Cardiac fibroblast (primary cell): ENCODE data around the gene MGAM2.
A peak's percentile ranks its signal among the peaks of the same experiment; 100 is the strongest.

ENCODE experiments used
- DNase-seq, 2 donors: peaks; one replicate each; pipeline versions ENCODE4 v3.0.0 to v3.0.0-alpha.2; 2010; ENCODE audit warnings: low read depth in 2 of 2
- H3K4me3 ChIP-seq, 2 donors: replicated peaks in 1 of 2; 1 replicate in 1 of 2; 2 replicates in 1 of 2; pipeline ENCODE4 v1.5.1; 2011; ENCODE audit warnings: low read depth in 2 of 2, low read length in 2 of 2, mild to moderate bottlenecking in 2 of 2, moderate library complexity in 1 of 2
- TF ChIP-seq, protein P1 (sequence below): IDR thresholded peaks from one replicate; pipeline ENCODE4 v1.5.1; 2011; ENCODE audit warnings: low read depth, mild to moderate bottlenecking, low read length, inconsistent platforms

Gene MGAM2

GRCh38 chr7:142146124-142146523 lies 34.6 kb downstream of the MGAM2 start:
- DNase-seq, result no peak
- TF ChIP-seq, protein P1, sequence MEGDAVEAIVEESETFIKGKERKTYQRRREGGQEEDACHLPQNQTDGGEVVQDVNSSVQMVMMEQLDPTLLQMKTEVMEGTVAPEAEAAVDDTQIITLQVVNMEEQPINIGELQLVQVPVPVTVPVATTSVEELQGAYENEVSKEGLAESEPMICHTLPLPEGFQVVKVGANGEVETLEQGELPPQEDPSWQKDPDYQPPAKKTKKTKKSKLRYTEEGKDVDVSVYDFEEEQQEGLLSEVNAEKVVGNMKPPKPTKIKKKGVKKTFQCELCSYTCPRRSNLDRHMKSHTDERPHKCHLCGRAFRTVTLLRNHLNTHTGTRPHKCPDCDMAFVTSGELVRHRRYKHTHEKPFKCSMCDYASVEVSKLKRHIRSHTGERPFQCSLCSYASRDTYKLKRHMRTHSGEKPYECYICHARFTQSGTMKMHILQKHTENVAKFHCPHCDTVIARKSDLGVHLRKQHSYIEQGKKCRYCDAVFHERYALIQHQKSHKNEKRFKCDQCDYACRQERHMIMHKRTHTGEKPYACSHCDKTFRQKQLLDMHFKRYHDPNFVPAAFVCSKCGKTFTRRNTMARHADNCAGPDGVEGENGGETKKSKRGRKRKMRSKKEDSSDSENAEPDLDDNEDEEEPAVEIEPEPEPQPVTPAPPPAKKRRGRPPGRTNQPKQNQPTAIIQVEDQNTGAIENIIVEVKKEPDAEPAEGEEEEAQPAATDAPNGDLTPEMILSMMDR, result no peak
- H3K4me3 ChIP-seq, result no peak overlapping the region

DNA sequence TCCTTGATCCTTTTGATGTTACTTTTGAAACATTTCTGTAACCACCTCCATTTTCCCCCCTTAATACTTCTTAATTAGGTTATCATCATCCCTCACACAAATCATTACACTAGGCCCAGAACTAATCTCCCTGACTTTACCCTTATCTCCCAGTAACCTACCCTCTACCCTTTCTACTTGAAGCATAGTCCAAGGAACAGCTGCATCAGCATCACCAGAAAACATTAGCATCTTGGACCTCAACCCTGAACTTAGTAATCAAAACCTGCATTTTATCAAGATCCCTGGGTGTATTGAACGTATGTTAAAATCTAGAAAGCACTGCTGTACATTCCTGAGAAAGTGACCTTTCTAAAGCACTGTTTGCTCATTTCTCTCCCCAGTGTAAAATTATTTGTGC lies 38.8 kb downstream of the MGAM2 start:
- TF ChIP-seq, protein P1, result no peak
- H3K4me3 ChIP-seq, result no peak overlapping the region
- no peak for DNase-seq

DNA sequence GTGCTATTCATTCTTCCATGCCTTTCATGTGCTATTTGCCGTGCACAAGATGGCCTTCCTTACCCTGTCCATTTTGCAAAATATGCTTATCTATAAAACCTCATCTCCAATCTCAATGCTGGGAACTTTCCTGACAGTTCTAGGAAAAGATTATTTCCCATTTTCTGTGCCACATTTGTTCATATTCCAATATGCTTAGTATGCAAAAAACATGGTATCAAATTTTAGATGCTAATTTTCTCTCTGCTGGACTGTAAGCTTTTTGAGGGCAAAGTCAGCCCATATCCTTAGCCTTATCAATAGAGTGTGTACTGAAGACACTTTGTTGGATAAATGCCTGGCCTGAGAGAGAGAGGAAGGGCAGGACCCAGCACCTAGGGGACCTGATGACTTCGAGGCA lies 39.4 kb downstream of the MGAM2 start:
- no peak for DNase-seq
- no peak overlapping the region for H3K4me3 ChIP-seq
- TF ChIP-seq, protein P1, result no peak

GRCh38 chr7:142152076-142152475 lies 40.6 kb downstream of the MGAM2 start:
- TF ChIP-seq, protein P1, result no peak
- no peak for DNase-seq

GRCh38 chr7:142153400-142153799 lies 41.9 kb downstream of the MGAM2 start:
- TF ChIP-seq, protein P1, result peak; percentile 56
- H3K4me3 ChIP-seq, result no peak overlapping the region
- peak in 1 of 2 donors; percentile 38 for DNase-seq

More at GRCh38 chr7:142152076-142152475, 40.6 kb downstream of the MGAM2 start:
- H3K4me3 ChIP-seq, result no peak overlapping the region

GRCh38 chr7:142158736-142159496 lies 47.4 kb downstream of the MGAM2 start:
- H3K4me3 ChIP-seq, result no peak overlapping the region
- no peak for DNase-seq
- TF ChIP-seq, protein P1, result no peak
